Measurements from ENCODE around the gene RHBDF2. TPM values are rescaled to one million over a fixed set of nuclear protein-coding genes. Genes with fewer than 3 reads are reported as not detected.

Gene RHBDF2
- total RNA-seq, 1 donor from 2014 or later: 47.8 TPM

- ATAC-seq: peak in 1 of 2 donors; percentile 21
- H3K27me3 ChIP-seq (ENCODE audit: low read depth): no peaks in the 10 kb centered on the region
- no peaks in the 10 kb centered on the region for H3K9me3 ChIP-seq
- no peak for DNase-seq
- peak overlapping the region; percentile 11 for H3K27ac ChIP-seq
- no peak overlapping the region for H3K4me3 ChIP-seq
- no peak for TF ChIP-seq CTCF (IDR thresholded peaks at IDR 0.05)
- peaks cover 15% of the 10 kb centered on the region for H3K4me1 ChIP-seq
- peaks cover 39% of the 10 kb centered on the region for H3K36me3 ChIP-seq
- intact Hi-C loops (cut with DNase I): no loop called here
Measured at GRCh38 chr17:76481071-76481655, 20.1 kb downstream of the RHBDF2 start.

GRCh38 chr17:76480632-76481031, 20.6 kb downstream of the RHBDF2 start:
- H3K4me1 ChIP-seq: peaks cover 14% of the 10 kb centered on the region
- intact Hi-C loops (cut with DNase I): no loop called here
- DNase-seq (no peak), ATAC-seq (no peak)
- no peaks in the 10 kb centered on the region for H3K9me3 ChIP-seq
- no peak overlapping the region for H3K4me3 ChIP-seq
- peak overlapping the region; percentile 11 for H3K27ac ChIP-seq
- no peak for TF ChIP-seq CTCF (IDR thresholded peaks at IDR 0.05)
- H3K36me3 ChIP-seq: peaks cover 39% of the 10 kb centered on the region
- no peaks in the 10 kb centered on the region for H3K27me3 ChIP-seq (ENCODE audit: low read depth)

- H3K4me1 ChIP-seq: peaks cover 5% of the 10 kb centered on the region
- no peak for ATAC-seq
- intact Hi-C loops (cut with DNase I): no loop called here
- H3K27me3 ChIP-seq (ENCODE audit: low read depth): no peaks in the 10 kb centered on the region
- H3K36me3 ChIP-seq: peaks cover 47% of the 10 kb centered on the region
- H3K4me3 ChIP-seq: no peak overlapping the region
- H3K9me3 ChIP-seq: no peaks in the 10 kb centered on the region
- no peak overlapping the region for H3K27ac ChIP-seq
- DNase-seq: no peak
- TF ChIP-seq CTCF (IDR thresholded peaks at IDR 0.05): no peak
Measured at GRCh38 chr17:76479515-76480060, 21.6 kb downstream of the RHBDF2 start.

- no peak for ATAC-seq
- TF ChIP-seq CTCF (IDR thresholded peaks at IDR 0.05): no peak
- Histone ChIP-seq H3K36me3 (peaks cover 54% of the 10 kb centered on the region), H3K4me3 (no peak overlapping the region), H3K27ac (no peak overlapping the region), H3K9me3 (no peaks in the 10 kb centered on the region), H3K27me3 (ENCODE audit: low read depth) (no peaks in the 10 kb centered on the region), H3K4me1 (no peaks in the 10 kb centered on the region)
- DNase-seq: no peak
- intact Hi-C loops (cut with DNase I): no loop called here
Measured at GRCh38 chr17:76478730-76479514, 22.3 kb downstream of the RHBDF2 start.

- H3K36me3 ChIP-seq: peaks cover 62% of the 10 kb centered on the region
Measured at GRCh38 chr17:76478097-76478496, 23.1 kb downstream of the RHBDF2 start.

More at GRCh38 chr17:76478097-76478496, 23.1 kb downstream of the RHBDF2 start:
- H3K27me3 ChIP-seq (ENCODE audit: low read depth): no peaks in the 10 kb centered on the region
- DNase-seq (no peak), ATAC-seq (no peak)
- no peak overlapping the region for H3K27ac ChIP-seq
- no peaks in the 10 kb centered on the region for H3K9me3 ChIP-seq
- H3K4me3 ChIP-seq: no peak overlapping the region
- no peak for TF ChIP-seq CTCF (IDR thresholded peaks at IDR 0.05)
- H3K4me1 ChIP-seq: no peaks in the 10 kb centered on the region
- intact Hi-C loops (cut with DNase I): no loop called here

Measured in lower lobe of right lung (tissue), 2 donors.